ENCODE results near the gene DMXL1.

Gene DMXL1

GRCh38 chr5:119176785-119177184 is 105.9 kb downstream of the DMXL1 start:
- no peak for TF ChIP-seq ZNF175 (tag by site-specific recombination; IDR thresholded peaks at IDR 0.05)
- no peak for TF ChIP-seq ZNF707 (tag by site-specific recombination; IDR thresholded peaks at IDR 0.05)
- TF ChIP-seq ZNF423 (tag by site-specific recombination; IDR thresholded peaks at IDR 0.05) = no peak
- no peak for TF ChIP-seq ZNF549 (tag by site-specific recombination; IDR thresholded peaks at IDR 0.05)
- no peak for TF ChIP-seq REST (tag by site-specific recombination; IDR thresholded peaks at IDR 0.05)
- no peak for TF ChIP-seq BCL11B (tag by site-specific recombination; IDR thresholded peaks at IDR 0.05; ENCODE audit: low read depth)
- TF ChIP-seq ZNF366 (tag by site-specific recombination; conservative IDR thresholded peaks at IDR 0.05) = no peak
- TF ChIP-seq ZNF670 (tag by site-specific recombination; IDR thresholded peaks at IDR 0.05; ENCODE audit: low read depth) = no peak
- no peak for TF ChIP-seq ZNF791 (tag by site-specific recombination; IDR thresholded peaks at IDR 0.05)
- no peak for TF ChIP-seq ZBTB26 (tag by site-specific recombination; optimal IDR thresholded peaks at IDR 0.05)
- no peak for TF ChIP-seq ZNF747 (tag by site-specific recombination; IDR thresholded peaks at IDR 0.05)
- no peak for TF ChIP-seq ZNF514 (tag by site-specific recombination; IDR thresholded peaks at IDR 0.05)
- CTCF ChIA-PET = no interaction called here
- Histone ChIP-seq H3K27ac (ENCODE audit: extremely low read depth, low read depth, low read length) (no peak overlapping the region), H3K4me3 (ENCODE audit: low read depth, low read length) (no peak overlapping the region), H3K9me3 (ENCODE audit: control insufficient read depth, insufficient read depth, low read depth, low read length) (no peaks in the 10 kb centered on the region), H3K4me1 (ENCODE audit: control insufficient read depth, insufficient read depth, low read length) (no peaks in the 10 kb centered on the region), H3K36me3 (ENCODE audit: control insufficient read depth in 2 of 2, insufficient read depth in 1 of 2, low read length in 2 of 2) (peaks cover 5 to 8% of the 10 kb centered on the region in 2 experiments; a peak in 2 of 3 replicates)
- POLR2A ChIA-PET = no interaction called here

- Histone ChIP-seq H3K4me1 (ENCODE audit: control insufficient read depth, insufficient read depth, low read length) (no peaks in the 10 kb centered on the region), H3K36me3 (ENCODE audit: control insufficient read depth in 2 of 2, insufficient read depth in 1 of 2, low read length in 2 of 2) (peaks cover 5 to 8% of the 10 kb centered on the region in 2 experiments; a peak in 2 of 3 replicates), H3K4me3 (ENCODE audit: low read depth, low read length) (no peak overlapping the region), H3K9me3 (ENCODE audit: control insufficient read depth, insufficient read depth, low read depth, low read length) (no peaks in the 10 kb centered on the region), H3K27ac (ENCODE audit: extremely low read depth, low read depth, low read length) (no peak overlapping the region)
- TF ChIP-seq ZNF561 (tag by site-specific recombination; IDR thresholded peaks at IDR 0.05; ENCODE audit: borderline replicate concordance) (no peak), ZNF335 (tag by site-specific recombination; conservative IDR thresholded peaks at IDR 0.05) (no peak), ZNF24 (tag by site-specific recombination; IDR thresholded peaks at IDR 0.05) (no peak)
- ChIA-PET POLR2A (interaction anchor here (0.6 kb wide), 1 partner anchor 171 kb away, joined by 6 read pairs; no protein-coding TSS in a partner anchor), CTCF (interaction anchor here (1.2 kb wide), 1 partner anchor 81 kb away, joined by 4 read pairs; no protein-coding TSS in a partner anchor)
These were observed 106.3 kb downstream of the DMXL1 start for GRCh38 chr5:119177226-119177625.

- CTCF ChIA-PET = interaction anchor here (0.6 to 1.3 kb wide), 4 partner anchors 12 to 190 kb away, joined by 3 to 5 read pairs (median 4); partner anchors contain the start of gene DTWD2
- Histone ChIP-seq H3K4me3 (ENCODE audit: low read depth, low read length) (no peak overlapping the region), H3K27ac (ENCODE audit: extremely low read depth, low read depth, low read length) (no peak overlapping the region), H3K9me3 (ENCODE audit: control insufficient read depth, insufficient read depth, low read depth, low read length) (no peaks in the 10 kb centered on the region), H3K4me1 (ENCODE audit: control insufficient read depth, insufficient read depth, low read length) (no peaks in the 10 kb centered on the region), H3K36me3 (ENCODE audit: control insufficient read depth in 2 of 2, insufficient read depth in 1 of 2, low read length in 2 of 2) (peaks cover 5 to 8% of the 10 kb centered on the region in 2 experiments; a peak in 2 of 3 replicates)
- no peak for TF ChIP-seq ZNF610 (tag by site-specific recombination; IDR thresholded peaks at IDR 0.05; ENCODE audit: borderline replicate concordance)
- TF ChIP-seq REPIN1 (tag by site-specific recombination; IDR thresholded peaks at IDR 0.05; ENCODE audit: low read depth) = no peak
- TF ChIP-seq ZSCAN18 (tag by site-specific recombination; IDR thresholded peaks at IDR 0.05) = no peak
- no peak for TF ChIP-seq ZNF555 (tag by site-specific recombination; conservative IDR thresholded peaks at IDR 0.05)
- TF ChIP-seq ZNF549 (tag by site-specific recombination; IDR thresholded peaks at IDR 0.05) = no peak
- TF ChIP-seq ZNF19 (tag by site-specific recombination; IDR thresholded peaks at IDR 0.05; ENCODE audit: low read depth) = no peak
- TF ChIP-seq GLI4 (tag by site-specific recombination; IDR thresholded peaks at IDR 0.05) = no peak
- TF ChIP-seq ZNF146 (tag by site-specific recombination; IDR thresholded peaks at IDR 0.05) = no peak
- TF ChIP-seq ZNF202 (tag by site-specific recombination; IDR thresholded peaks at IDR 0.05; ENCODE audit: borderline replicate concordance) = no peak
- TF ChIP-seq ZNF776 (tag by site-specific recombination; IDR thresholded peaks at IDR 0.05; ENCODE audit: borderline replicate concordance) = no peak
- POLR2A ChIA-PET = no interaction called here
These were observed 107.5 kb downstream of the DMXL1 start for GRCh38 chr5:119178435-119178834.

Data from HEK293 (cell line).